ENCODE measurements around the gene ULK2. TPM values are rescaled to one million over a fixed set of nuclear protein-coding genes. Genes with fewer than 3 reads are reported as not detected.

Gene ULK2
- total RNA-seq, 4 donors from 2014 or later: 7.4 to 20.4 (median 14.2) TPM

DNA sequence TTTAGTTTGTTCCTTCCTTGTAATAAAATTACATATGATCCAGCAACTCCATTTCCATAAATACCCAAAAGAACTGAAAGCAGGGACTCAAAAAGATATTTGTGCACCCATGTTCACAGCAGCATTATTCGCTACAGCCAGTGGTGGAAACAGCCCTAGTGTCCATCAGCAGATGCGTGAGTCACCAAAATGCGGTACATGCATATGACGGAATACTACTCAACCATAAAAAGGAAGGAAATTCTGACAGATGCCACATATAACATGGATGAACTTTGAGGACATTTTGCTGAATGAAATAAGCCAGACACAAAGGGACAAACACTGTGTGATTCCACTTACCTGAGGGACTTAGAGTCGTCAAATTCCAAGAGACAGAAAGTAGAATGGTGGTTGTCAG, 142.2 kb downstream of the ULK2 start:
- no peaks in the 10 kb centered on the region for H3K9me3 ChIP-seq
- no peak overlapping the region for H3K4me3 ChIP-seq
- peak overlapping the region; percentile 7 to 98 (median 94) for H3K27ac ChIP-seq
- H3K4me1 ChIP-seq: peaks cover 34 to 39% of the 10 kb centered on the region in 2 donors
- no peaks in the 10 kb centered on the region for H3K27me3 ChIP-seq
- TF ChIP-seq POLR2A (IDR thresholded peaks at IDR 0.05) (no peak), CTCF (IDR thresholded peaks at IDR 0.05 in 4 of 5, conservative IDR thresholded peaks at IDR 0.05 in 1 of 5) (no peak)
- no peak for DNase-seq
- H3K36me3 ChIP-seq: no peaks in the 10 kb centered on the region
- in situ Hi-C loops (cut with MboI; ENCODE audit: low sequenced_read_pairs in 4 of 4) (no loop called here), intact Hi-C loops (cut with DNase I; ENCODE audit: low total_unique reads) (no loop called here)
- no peak for ATAC-seq

GRCh38 chr17:19724501-19725420, 143.0 kb downstream of the ULK2 start:
- H3K27me3 ChIP-seq: no peaks in the 10 kb centered on the region
- H3K4me1 ChIP-seq: peaks cover 34 to 39% of the 10 kb centered on the region in 2 donors
- TF ChIP-seq POLR2A (IDR thresholded peaks at IDR 0.05): no peak
- TF ChIP-seq CTCF (IDR thresholded peaks at IDR 0.05 in 4 of 5, conservative IDR thresholded peaks at IDR 0.05 in 1 of 5): no peak
- H3K9me3 ChIP-seq: no peaks in the 10 kb centered on the region
- H3K4me3 ChIP-seq: peak overlapping the region; percentile 38 to 55 (median 45)
- in situ Hi-C loops (cut with MboI; ENCODE audit: low sequenced_read_pairs in 4 of 4) (no loop called here), intact Hi-C loops (cut with DNase I; ENCODE audit: low total_unique reads) (loop anchor here (1.0 kb wide), 1 partner anchor 29 kb away; no protein-coding TSS in a partner anchor)
- DNase-seq (peak; percentile 53 to 75), ATAC-seq (peak in 1 of 2 donors; percentile 13)
- H3K36me3 ChIP-seq: no peaks in the 10 kb centered on the region
- H3K27ac ChIP-seq: peak overlapping the region; percentile 75 to 98 (median 94)

- Histone ChIP-seq H3K4me1 (peaks cover 34 to 39% of the 10 kb centered on the region in 2 donors), H3K4me3 (peak overlapping the region; percentile 38 to 55 (median 45)), H3K9me3 (no peaks in the 10 kb centered on the region), H3K27ac (peak overlapping the region; percentile 75 to 98 (median 94)), H3K27me3 (no peaks in the 10 kb centered on the region), H3K36me3 (no peaks in the 10 kb centered on the region)
- DNase-seq (no peak), ATAC-seq (no peak)
- in situ Hi-C loops (cut with MboI; ENCODE audit: low sequenced_read_pairs in 4 of 4): no loop called here
- TF ChIP-seq POLR2A (IDR thresholded peaks at IDR 0.05) (no peak), CTCF (IDR thresholded peaks at IDR 0.05 in 4 of 5, conservative IDR thresholded peaks at IDR 0.05 in 1 of 5) (no peak)
- intact Hi-C loops (cut with DNase I; ENCODE audit: low total_unique reads): loop anchor here (1.0 kb wide), 1 partner anchor 29 kb away; no protein-coding TSS in a partner anchor
Measured at GRCh38 chr17:19723964-19724363, 143.8 kb downstream of the ULK2 start.

Other genes with a start within 250 kb of the ULK2 start
- gene ALDH3A2, start 219.2 kb downstream of the ULK2 start, total RNA-seq: 100 to 1,000 TPM in 2 of 4 donors, 10 to 100 TPM in 2; 87.6 to 117 (median 98.2) TPM
- gene SLC47A2, start 151.4 kb downstream of the ULK2 start, total RNA-seq: 1 to 10 TPM in 1 of 4 donors, under 1 TPM in 1, not detected in 2; 0.15 to 1.0 TPM
- under 1 TPM in 2 of 4 donors, not detected in 2; 0.18 to 0.23 TPM for gene ALDH3A1, start 119.6 kb downstream of the ULK2 start, total RNA-seq
- 10 to 100 TPM in 2 of 4 donors, 1 to 10 TPM in 2; 6.1 to 26.1 (median 9.9) TPM for gene AKAP10, start 109.9 kb upstream of the ULK2 start, total RNA-seq
- 10 to 100 TPM in 2 of 4 donors, 1 to 10 TPM in 2; 6.1 to 17.9 (median 9.5) TPM for gene SPECC1, start 141.4 kb upstream of the ULK2 start, total RNA-seq